ENCODE data around the gene LAMB4.

GRCh38 chr7:108097703-108098102 lies 32.5 kb downstream of the LAMB4 start:
- TF ChIP-seq CTCF (IDR thresholded peaks at IDR 0.05; ENCODE audit: low read length) = peak; percentile 67
- no peak for TF ChIP-seq EZH2 (IDR thresholded peaks at IDR 0.05; ENCODE audit: borderline replicate concordance, low read length)

All from OCI-LY1 (cell line).